NOMO-1 treated with DMSO at 0.1 percent for 48 hours (cell line): Measurements from ENCODE around the gene USHBP1.
A peak's percentile ranks its signal among the peaks of the same experiment; 100 is the strongest.
"Not testable (repeated sequence)": the region's sequence is repeated elsewhere in the genome, so short reads cannot be mapped to it uniquely, and the experiment has no call there.

Experiments
- DNase-seq: peaks from one replicate; lab custom pipeline; 2025; ENCODE audit not compliant: unreplicated experiment; lab: John Stamatoyannopoulos, UW

Gene USHBP1

DNA sequence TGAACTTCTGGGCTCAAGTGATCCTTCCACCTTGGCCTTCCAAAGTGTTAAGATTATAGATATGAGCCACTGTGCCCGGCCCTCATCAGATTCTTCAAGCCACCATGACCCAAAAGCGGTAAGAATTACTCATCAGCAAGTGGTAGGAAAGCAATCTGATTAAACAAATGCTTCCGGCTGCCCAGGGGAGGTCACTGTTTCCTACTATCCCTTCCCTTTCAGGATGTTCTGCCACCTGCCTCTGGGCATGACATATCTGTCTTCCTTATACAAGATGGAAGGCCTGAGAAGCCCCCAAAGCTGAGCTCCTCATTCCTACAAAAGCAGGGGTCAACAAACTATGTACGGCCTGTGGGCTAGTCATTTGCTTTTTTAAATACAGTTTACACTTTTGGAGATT, 31.7 kb upstream of the USHBP1 start:
- no peak for DNase-seq

DNA sequence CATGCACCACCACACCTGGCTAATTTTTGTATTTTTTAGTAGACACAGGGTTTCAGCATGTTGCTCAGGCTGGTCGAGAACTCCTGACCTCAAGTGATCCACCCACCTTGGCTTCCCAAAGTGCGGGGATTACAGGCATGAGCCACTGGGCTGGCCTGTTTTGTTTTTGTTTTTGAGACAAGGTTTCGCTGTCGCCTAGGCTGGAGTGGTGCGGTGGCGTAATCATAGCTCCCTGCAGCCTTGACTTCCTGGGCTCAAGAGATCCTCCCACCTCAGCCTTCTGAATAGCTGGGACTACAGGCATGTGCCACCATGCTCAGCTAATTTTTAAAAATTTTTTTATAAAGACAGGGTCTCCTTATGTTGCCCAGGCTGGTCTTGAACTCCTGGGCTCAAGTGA, 31.0 kb upstream of the USHBP1 start:
- DNase-seq: not testable (repeated sequence)

DNA sequence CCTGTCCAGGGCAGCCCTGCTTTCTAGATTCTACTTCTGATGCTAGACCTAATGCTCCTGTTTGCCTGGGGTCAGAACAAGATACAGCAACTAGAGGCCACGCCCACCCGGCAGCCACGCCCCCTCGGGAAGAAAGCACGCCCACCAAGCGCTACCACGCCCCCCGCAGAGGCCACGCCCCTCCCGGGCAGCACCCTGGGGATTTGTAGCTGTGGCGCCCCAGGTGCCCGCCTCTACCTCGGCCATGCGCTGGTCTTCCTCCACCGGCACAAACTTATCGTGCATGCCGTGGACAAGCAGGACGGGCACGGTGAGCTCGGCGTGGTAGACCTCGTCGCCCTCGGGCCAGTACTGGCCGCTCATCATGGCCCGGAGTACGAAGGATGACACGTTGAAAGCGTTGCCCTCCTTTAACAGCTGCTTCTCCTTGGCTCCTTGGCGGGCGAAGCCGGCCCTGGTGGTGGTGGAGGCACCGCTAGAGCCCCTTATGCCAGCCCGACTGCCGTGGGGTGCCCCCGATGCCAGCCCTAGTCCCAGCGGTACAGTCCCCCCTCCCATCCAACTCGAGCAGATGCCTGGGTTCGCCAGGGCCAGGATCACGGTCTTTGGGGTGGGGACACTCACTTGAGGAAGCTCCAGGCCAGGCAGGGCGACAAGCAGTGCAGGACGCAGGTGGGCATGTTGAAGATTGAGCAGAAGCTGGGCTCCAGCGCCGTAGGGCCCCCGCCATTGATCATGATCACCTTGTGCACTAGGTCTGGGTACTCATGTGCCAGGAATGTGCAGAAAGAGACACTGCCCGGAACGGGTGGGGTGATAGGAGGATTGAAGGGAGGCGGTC, 29.7 kb upstream of the USHBP1 start:
- DNase-seq: no peak

DNA sequence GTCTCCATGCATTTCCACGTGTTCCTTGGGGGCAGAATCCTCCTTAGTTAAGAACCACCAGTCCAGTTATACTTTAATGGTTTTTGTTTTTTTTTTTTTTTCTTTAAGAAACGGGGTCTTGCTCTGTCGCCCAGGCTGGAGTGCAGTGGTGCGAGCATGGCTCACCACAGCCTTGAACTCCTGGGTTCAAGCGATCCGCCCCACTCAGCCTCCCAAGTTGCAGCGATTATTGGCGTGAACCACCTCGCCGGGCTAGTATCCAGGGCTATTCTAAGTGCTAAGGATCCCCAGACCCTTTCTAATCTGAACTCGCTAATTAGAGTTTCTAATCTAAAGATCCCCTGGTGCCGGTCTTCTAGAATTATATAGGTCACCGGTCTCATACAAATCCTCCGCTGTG, 29.1 kb upstream of the USHBP1 start:
- DNase-seq: no peak

DNA sequence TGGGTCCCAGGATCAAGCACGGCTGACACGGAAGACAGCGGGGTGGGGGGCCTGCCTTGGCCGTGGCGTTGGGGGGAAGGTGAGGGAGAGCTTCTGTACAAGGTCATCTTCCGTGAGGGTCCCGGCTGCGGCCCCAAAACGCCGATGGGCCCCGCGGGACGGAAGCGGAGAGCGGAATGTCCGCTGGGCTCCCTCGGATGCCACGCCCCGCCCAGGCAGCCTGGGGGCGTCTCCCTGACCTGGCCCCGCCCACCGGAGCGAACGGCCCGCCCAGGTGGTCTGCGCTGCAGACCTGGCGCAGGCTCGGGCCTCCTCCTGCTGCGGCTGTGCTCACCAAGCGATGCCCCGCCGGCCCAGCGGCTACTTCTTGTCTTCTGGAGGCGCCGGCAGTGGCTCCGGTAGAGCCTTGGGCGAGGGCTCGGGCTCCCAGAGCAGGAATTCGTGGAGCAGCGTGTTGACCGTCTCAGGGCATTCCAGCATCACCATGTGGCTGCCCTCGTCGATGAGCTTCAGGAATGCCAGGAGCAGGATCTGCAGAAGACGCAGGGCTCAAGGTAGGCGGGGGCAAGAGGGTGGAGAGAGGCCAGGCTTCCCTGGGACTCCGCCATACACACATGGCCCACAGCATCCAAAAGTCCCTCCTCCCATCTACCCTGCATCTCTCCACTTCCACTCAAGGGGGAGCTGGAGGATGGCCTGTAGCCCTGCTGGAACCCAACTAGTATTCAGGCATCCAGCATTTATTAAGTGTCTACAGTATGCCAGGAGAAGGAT, 27.9 kb upstream of the USHBP1 start:
- DNase-seq: peak; percentile 77

DNA sequence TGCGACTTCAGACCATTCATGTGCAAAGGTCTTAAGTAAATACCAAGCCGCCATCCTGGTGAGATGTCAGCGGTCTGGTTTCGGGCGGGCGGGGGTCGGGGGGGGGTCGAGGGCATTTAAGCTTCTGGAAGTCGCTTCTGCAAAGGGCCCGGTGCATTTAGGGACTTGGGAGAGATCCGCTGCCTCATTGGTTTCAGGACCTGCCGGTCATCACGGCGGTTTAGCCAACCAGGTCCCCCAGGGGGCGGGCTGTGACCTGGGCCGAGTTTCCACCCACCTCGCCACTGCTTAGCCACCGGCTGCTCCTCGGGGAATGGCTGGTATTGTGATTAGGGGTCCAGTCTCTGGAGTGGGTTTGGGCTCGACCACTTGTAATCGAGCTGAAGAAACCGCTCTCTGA, 24.9 kb upstream of the USHBP1 start:
- no peak for DNase-seq

DNA sequence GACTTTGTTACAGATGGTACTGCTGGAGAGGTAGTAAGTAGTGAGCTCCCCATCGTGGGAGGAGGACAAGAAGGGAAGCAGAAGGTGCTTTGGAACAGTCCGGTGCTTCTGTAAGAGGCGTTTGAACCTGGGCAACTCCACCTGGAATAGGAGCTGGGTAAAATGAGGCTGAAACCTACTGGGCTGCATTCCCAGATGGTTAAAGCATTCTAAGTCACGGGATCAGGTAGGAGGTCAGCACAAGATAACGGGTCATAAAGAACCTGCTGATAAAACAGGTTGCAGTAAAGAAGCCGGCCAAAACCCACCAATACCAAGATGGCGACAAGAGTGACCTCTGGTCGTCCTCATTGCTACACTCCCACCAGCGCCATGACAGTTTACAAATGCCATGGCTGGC, 22.2 kb upstream of the USHBP1 start:
- DNase-seq: no peak

DNA sequence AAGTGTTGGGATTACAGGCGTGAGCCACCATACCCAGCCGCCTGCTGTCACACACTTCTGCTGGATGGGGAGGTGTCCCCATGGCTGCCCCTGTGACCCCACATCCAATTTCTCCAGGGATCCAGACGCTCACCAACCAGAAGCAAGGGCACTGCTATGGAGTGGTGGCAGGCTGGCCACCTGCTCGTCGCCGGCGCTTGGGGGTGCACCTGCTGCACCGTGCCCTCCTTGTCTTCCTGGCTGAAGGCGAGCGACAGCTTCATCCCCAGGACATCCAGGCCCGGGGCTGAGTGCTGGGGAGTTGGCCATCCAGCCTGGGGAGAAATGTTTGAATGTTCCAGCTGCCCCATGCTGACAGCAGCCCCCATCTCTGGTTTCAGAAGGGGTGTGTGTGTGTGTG, 21.7 kb upstream of the USHBP1 start:
- DNase-seq: no peak

DNA sequence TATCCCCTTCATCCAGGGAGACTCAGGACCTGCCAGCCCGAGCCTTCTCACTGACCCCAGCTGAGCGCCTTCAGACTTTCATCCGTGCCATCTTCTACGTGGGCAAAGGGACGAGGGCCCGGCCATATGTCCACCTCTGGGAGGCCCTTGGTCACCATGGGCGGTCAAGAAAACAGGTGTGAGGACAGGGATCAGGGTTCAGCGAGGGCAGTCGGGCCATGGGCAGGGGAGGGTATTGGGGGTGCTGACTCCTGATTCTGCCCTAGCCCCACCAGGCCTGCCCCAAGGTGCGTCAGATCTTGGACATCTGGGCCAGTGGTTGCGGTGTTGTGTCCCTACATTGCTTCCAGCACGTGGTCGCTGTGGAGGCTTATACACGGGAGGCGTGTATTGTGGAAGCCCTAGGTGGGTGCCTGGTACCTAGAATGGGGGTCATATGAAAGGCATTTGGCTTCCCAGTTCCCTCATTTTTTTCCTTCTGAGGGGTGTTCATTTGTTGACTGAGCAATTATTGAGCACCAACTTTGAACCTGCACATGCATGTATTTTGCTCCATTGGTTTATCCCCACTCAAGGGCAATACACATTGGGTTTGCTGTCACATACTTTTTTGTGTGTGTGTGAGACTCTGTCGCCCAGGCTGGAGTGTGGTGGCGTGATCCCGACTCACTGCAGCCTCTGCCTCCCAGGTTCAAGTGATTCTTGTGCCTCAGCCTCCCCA, 21.0 kb upstream of the USHBP1 start:
- DNase-seq: no peak

DNA sequence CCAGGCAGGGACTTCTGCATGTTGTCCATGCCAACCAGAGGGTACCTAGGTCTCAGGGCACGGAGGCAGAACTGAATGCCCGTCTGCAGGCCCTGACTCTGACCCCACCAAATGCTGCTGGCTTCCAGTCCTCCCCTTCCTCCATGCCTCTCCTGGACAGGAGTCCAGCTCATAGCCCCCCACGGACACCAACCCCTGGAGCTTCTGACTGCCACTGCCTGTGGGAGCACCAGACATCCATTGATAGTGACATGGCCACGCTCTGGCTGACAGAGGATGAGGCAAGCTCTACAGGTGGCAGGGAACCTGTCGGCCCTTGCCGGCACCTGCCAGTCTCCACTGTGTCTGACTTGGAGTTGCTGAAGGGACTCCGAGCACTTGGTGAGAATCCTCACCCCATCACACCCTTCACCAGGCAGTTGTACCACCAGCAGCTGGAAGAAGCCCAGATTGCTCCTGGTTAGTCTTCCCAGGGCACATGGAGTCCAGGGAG, 19.0 kb upstream of the USHBP1 start:
- DNase-seq: no peak

DNA sequence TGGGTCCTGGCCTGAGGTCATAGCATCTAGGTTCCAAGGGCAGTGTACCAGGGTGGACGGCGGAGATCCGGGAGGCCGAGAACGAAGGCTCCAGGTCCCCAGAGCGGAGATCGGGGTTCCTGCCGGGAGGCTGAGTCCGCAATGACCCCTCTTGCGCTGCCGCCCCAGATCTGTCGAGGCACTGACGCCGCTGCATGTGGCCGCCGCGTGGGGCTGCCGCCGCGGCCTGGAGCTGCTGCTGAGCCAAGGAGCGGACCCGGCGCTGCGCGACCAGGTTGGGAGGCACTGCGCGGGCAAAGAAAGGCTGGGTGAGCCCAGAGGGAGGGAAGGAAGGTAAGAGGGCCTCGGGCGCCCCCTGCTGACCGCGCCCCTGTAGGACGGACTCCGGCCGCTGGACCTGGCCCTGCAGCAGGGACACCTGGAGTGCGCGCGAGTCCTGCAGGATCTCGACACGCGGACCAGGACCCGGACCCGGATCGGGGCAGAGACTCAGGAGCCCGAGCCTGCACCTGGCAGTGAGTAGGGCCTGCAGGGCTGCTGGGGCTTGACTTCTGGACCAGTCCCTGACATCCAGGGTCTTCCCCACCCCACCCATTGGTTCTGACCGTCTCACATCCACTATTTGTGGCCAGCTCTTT, 18.1 kb upstream of the USHBP1 start:
- peak; percentile 87 for DNase-seq

DNA sequence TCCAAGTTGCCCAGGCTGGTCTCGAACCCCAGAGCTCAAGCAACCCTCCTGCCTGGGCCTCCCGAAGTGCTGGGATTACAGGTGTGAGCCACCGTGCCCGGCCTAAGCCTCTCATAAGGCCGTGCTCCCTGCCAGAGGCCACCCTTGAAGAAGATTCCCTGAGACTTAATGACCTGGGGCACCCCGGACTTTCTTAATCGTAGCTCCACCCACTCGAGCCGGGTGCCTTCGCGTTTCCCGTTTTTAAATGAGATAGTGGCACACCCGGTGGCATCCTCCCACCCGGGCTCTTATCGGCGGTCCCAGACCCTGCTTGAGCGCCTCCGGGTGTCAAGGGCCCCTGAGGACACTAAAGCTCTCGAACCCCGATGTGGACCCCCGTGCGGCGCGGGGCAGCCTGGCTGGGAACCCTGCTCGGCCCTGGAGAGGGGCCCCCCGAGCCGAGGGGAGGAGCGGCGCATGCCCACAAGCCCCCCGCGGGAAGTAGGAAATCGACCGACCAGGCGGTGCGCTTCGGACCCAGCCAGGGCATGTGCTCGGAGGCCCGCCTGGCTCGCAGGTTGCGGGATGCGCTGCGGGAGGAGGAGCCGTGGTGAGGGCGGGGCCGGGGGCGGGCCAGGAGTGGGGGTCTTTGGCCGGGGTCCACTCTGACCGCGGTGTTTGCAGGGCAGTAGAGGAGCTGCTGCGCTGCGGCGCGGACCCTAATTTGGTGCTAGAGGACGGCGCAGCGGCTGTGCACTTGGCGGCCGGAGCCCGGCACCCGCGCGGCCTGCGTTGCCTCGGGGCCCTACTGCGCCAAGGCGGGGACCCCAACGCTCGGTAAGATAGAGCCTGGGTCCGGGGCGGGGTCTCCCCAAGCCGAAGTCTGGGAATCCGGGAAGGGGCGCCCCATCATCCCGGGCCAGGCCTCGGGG, 17.1 kb upstream of the USHBP1 start, which contains the start of gene ANKLE1:
TSS of gene ANKLE1 (plus strand) at position 511 of the 914 bp plus-strand sequence. CDS start at position 531, 20 bp downstream.
- peak; percentile 29 for DNase-seq

DNA sequence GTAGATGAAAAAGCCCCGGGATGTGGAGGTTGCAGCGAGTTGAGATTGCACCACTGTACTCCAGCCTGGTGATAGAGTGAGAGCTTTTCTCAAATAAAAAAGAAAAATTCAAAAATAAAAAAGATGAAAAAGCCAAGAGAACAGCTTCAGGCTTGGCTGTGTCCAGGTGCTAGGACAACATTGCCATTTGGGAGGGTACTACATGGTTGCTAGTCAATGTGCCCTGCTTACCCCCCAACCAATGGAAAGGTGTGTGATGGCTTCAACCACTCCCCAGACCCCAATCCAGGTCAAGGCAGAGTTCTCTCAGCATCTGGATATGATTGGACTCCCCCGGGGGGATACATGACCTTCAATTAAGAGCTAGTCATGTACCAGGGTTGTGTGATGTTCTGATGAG, 14.9 kb upstream of the USHBP1 start:
- no peak for DNase-seq

DNA sequence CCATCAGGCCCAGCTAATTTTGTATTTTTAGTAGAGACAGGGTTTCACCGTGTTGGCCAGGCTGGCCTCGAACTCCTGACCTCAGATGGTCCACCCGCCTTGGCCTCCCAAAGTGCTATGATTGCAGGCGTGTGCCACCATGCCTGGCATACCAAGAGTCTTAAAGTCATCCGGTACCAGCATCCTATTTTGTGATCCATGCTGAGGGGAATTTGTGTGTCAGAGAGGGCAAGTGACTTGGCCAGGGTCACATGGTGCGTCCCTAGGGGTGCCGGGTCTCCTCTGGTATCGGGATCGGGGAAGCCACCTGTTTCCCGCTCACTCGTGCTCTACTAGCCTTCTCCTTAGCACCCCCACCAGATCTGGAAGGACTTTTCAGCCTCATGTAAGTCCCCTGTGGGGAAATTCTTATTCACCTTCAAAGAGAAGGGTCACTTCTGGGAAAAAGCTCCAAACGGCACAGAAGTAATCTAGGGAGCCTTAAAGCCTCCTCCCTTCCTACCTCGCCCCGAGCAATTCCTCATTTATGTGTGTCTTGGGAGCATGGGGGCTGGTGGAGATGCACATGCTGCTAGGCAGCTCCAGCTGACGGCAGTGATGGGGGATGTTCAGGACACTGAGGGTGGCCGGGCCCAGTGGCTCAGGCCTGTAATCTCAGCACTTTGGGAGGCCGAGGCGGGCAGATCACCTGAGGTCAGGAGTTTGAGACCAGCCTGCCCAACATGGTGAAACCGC, 11.1 kb upstream of the USHBP1 start:
- no peak for DNase-seq

DNA sequence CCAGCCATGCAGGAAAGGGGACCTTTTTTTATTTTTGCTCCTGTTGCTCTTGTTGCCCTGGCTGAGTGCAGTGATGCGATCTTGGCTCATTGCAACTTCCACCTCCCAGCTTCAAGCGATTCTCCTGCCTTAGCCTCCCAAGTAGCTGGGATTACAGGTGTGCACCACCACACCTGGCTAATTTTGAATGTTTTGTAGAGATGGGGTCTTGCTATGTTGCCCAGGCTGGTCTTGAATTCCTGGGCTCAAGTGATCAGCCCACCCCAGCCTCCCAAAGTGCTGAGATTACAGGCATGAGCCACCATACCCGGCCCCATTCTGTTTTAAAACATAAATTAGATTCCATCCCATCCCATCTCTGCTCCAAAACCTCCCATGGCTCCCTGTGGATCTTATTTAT, 10.3 kb upstream of the USHBP1 start:
- DNase-seq: not testable (repeated sequence)

DNA sequence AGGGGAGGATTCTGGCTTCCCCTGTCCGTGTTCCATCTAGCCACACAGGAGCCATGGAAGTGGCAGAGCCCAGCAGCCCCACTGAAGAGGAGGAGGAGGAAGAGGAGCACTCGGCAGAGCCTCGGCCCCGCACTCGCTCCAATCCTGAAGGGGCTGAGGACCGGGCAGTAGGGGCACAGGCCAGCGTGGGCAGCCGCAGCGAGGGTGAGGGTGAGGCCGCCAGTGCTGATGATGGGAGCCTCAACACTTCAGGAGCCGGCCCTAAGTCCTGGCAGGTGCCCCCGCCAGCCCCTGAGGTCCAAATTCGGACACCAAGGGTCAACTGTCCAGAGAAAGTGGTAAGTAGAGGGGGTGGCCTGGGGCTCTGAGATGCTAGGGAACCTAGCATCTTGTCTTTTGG, 4.2 kb upstream of the USHBP1 start:
- no peak for DNase-seq

DNA sequence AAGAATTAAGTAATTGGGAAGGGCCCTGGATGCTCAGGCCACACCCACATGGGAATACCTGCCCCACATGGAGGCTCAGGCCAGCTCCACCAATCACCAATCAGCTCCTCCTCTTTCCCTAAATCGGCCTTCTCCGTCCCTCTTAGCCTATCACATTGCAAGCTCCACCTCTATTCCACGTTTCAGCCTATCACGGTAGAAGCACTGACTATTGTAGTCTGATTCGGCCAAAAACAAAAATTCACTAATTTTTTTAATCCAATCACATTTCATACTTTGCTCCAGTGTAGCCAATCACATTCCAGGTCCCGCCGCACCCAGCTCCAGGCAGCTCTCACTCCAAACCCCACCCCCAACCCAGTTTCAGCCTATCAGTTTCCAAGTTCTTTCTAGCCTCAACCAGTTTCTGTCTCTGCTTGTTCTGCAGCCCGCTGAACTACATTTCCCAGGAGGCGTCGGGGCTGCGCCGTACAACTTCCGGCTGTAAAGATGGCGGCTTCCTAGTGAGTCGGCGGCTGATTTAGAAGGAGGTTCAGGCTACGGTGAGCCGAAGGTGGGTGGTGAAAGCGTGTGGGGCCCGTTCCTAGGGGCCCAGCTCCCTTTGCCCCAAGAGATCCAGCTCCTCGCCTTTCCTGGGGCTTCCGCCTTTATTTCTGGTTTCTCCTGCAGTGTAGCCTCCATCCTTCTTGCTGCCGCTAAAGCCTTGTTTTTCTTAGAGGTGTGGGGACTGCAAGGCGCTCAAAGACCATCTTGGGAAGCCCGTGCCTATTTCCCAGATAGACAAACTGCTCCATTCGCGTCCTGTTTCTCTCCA, 2.6 kb upstream of the USHBP1 start, which contains the start of gene BABAM1:
TSS of gene BABAM1 (plus strand) at position 469 of the 814 bp plus-strand sequence. CDS start 1,364 bp downstream, outside the sequence.
- DNase-seq: peak; percentile 100

DNA sequence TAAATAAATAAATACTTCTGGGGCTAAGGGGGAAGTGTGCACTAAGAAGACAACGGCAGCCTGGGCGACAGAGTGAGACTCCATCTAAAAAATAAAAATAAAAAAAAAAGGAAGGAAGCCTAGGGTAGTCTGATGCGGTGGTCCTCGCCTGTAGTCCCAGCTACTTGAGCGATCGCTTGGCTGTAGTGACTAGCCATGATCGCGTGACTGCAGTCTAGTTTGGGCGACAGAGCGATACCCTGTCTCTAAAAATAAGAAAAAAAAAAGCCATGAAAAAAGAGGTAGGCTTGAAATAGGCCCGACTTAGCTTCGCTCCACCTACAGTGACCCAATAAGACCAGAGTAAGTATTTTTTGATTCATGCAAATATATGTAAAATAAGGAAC, 2.0 kb upstream of the USHBP1 start:
- DNase-seq: peak; percentile 72
